22Rv1 (cell line): ENCODE data around the gene MUSK.
A peak's percentile ranks its signal among the peaks of the same experiment; 100 is the strongest.

Source experiments
- CTCF ChIP-seq: fragments of 450-650 bp; IDR thresholded peaks from 2 replicates; pipeline ENCODE4 v1.5.1; 2017; ENCODE audit warnings: mild to moderate bottlenecking
- ZFX ChIP-seq: fragments of 450-650 bp; IDR thresholded peaks from 2 replicates; pipeline ENCODE4 v1.6.1; 2017; ENCODE audit warnings: antibody characterized with exemption, borderline replicate concordance

GRCh38 chr9:110638381-110638954 lies 30.1 kb upstream of the MUSK start:
- TF ChIP-seq CTCF: peak; percentile 58
- no peak for TF ChIP-seq ZFX
